Thyroid gland (tissue), 4 donors: ENCODE results near the gene SLC35B2. TPM values are rescaled to one million over a fixed set of nuclear protein-coding genes. Genes with fewer than 3 reads are reported as not detected.
A peak's percentile ranks its signal among the peaks of the same experiment; 100 is the strongest.
"Not testable (repeated sequence)": the region's sequence is repeated elsewhere in the genome, so short reads cannot be mapped to it uniquely, and the experiment has no call there.

ENCODE experiments used
- DNase-seq, 2 donors: peaks; one replicate each; pipeline ENCODE4 v3.0.0-alpha.2; 2019
- H3K27ac ChIP-seq, 3 donors: fragments of 200-600 bp; sonication (generic); 1 replicate in 2 of 3; 2 replicates in 1 of 3; pipeline ENCODE4 v1.5.1; 2016 to 2019; ENCODE audit warnings: mild to moderate bottlenecking in 1 of 3, moderate library complexity in 1 of 3
- H3K27me3 ChIP-seq: fragments of 200-600 bp; sonication (generic); one replicate; pipeline ENCODE4 v1.5.1; 2019
- H3K36me3 ChIP-seq, 2 donors: fragments of 200-600 bp; sonication (generic); one replicate each; pipeline ENCODE4 v1.5.1; 2016 to 2019
- H3K4me1 ChIP-seq, 2 donors: fragments of 200-600 bp; sonication (generic); one replicate each; pipeline ENCODE4 v1.5.1; 2017 to 2019
- H3K4me3 ChIP-seq, 3 donors: fragments of 200-600 bp; sonication (generic); replicated peaks in 1 of 3; 1 replicate in 2 of 3; 2 replicates in 1 of 3; pipeline ENCODE4 v1.5.1; 2016; ENCODE audit warnings: mild to moderate bottlenecking in 1 of 3
- H3K9me3 ChIP-seq: fragments of 200-600 bp; sonication (generic); one replicate; pipeline ENCODE4 v1.5.1; 2017
- POLR2A ChIP-seq, 2 donors: fragments of 450-650 bp; IDR thresholded peaks; one replicate each; pipeline ENCODE4 v1.6.1; 2017; ENCODE audit warnings: antibody characterized with exemption in 2 of 2, mild to moderate bottlenecking in 2 of 2, moderate library complexity in 1 of 2
- WGBS, 2 donors: methylation state at CpG; one replicate each; pipeline ENCODE4 v1.1.5; 2017; 5-methylcytosine and 5-hydroxymethylcytosine counted together
- intact Hi-C: fragments of 100-400 bp; cut with DNase I; formaldehyde crosslinking; loops from one replicate; pipeline ENCODE4 v1.15.1; 2023
- total RNA-seq, 4 donors: library from RNA; depleted of rRNA; stranded (reverse); fragments of >200 nt; gene quantifications; one replicate each; pipeline ENCODE4 v1.2.3, GENCODE V29; 2016
- TF ChIP-seq, protein P1 (sequence below), 6 experiments: fragments of 200-600 bp in 3 of 6; fragments of 450-650 bp in 3 of 6; sonication (generic) in 3 of 6; IDR thresholded peaks; one replicate each; pipeline ENCODE4 v1.5.1; 2016 to 2019; ENCODE audit warnings: antibody characterized with exemption in 6 of 6, mild to moderate bottlenecking in 2 of 6, inconsistent platforms in 1 of 6, moderate library complexity in 1 of 6

The SLC35B2 gene
- total RNA-seq, 4 donors from 2014 or later = 28.5 to 46.5 (median 41.8) TPM

DNA sequence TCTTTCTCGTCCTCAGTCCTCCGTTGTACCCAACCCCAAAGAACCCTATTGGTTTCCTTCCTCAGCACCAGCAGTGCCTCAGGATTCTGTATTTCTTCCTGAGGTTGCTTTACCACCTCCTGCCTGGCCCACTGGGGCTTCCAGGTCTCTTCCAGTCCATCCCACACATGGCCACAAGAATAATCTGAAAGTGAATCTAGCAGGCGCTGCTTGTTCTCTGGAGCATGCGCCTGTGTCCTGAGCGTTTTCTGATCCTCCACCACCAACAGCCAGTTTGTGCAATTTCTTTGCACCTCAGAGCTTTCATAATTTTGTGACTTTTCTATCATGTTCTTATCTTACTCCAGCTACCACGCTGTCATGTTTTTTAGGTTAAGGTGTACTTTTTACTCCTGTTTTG lies 22.1 kb downstream of the SLC35B2 start:
- intact Hi-C loops = loop anchor here (5.0 to 10.0 kb wide), 2 partner anchors 63 to 140 kb away; no protein-coding TSS in a partner anchor
- Histone ChIP-seq H3K27me3 (no peaks in the 10 kb centered on the region), H3K4me1 (peaks cover 31 to 40% of the 10 kb centered on the region in 2 donors), H3K4me3 (no peak overlapping the region), H3K9me3 (no peaks in the 10 kb centered on the region), H3K27ac (peak overlapping the region; percentile 82 to 89 (median 85)), H3K36me3 (peaks cover 8 to 22% of the 10 kb centered on the region in 2 donors)
- no peak for DNase-seq
- TF ChIP-seq, protein P1, sequence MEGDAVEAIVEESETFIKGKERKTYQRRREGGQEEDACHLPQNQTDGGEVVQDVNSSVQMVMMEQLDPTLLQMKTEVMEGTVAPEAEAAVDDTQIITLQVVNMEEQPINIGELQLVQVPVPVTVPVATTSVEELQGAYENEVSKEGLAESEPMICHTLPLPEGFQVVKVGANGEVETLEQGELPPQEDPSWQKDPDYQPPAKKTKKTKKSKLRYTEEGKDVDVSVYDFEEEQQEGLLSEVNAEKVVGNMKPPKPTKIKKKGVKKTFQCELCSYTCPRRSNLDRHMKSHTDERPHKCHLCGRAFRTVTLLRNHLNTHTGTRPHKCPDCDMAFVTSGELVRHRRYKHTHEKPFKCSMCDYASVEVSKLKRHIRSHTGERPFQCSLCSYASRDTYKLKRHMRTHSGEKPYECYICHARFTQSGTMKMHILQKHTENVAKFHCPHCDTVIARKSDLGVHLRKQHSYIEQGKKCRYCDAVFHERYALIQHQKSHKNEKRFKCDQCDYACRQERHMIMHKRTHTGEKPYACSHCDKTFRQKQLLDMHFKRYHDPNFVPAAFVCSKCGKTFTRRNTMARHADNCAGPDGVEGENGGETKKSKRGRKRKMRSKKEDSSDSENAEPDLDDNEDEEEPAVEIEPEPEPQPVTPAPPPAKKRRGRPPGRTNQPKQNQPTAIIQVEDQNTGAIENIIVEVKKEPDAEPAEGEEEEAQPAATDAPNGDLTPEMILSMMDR (IDR thresholded peaks at IDR 0.05) = no peak
- no peak for TF ChIP-seq POLR2A (IDR thresholded peaks at IDR 0.05)
- WGBS, 2 donors = 84 to 85% methylated on average over 6 of the region's 6 CpGs

DNA sequence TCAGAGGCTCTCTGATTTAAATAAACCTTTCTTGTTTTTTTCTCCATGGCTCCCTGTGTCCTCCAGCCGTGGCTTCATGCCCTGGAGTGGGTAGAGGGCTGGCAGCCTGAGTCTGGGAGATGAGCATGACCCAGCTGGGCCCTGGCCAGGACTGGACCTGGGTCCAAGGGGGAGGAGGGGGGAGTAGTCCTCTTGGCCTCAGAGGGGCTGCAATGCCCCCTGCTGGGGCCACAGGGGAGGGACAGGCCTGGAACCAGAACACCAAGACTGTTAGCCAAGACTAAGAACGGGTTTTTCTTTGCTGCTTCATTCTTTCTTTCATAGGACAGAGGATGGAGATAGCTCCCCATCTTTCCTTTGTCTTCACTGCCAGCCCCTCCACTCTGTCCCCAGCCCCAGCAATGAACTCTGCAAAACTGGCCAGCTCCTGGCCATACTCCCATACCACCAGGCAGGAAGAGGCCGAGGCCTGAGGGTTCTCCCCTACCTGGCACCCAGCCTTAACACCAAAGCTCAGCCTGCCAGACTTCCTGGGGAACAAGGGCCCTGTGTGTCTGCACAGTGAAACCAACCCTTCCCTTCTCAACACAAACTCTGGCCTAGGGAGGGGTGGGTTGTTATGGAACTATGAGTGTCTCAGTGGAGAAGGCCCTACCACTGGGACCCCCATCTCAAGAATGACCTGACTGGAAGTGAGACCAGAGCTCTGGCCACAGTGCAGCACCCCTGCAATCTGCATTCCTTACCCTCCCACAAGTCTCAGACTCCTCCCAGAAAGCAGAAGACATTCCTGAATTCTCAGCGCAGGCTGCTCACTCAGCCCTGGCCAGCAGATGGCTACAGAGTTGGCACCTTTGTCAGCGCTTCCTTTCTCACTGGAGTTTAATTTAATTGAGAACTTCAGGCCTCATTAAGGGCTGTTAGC lies 23.0 kb downstream of the SLC35B2 start:
- TF ChIP-seq POLR2A (IDR thresholded peaks at IDR 0.05) = peak in 1 of 2 donors; percentile 52
- TF ChIP-seq, protein P1 (IDR thresholded peaks at IDR 0.05) = peak; percentile 17 to 88 (median 68)
- peak; percentile 92 for DNase-seq
- Histone ChIP-seq H3K36me3 (peaks cover 14 to 30% of the 10 kb centered on the region in 2 donors), H3K27me3 (no peaks in the 10 kb centered on the region), H3K4me1 (peaks cover 31 to 40% of the 10 kb centered on the region in 2 donors), H3K9me3 (no peaks in the 10 kb centered on the region), H3K4me3 (no peak overlapping the region), H3K27ac (peak overlapping the region; percentile 82 to 89 (median 85))
- WGBS, 2 donors = 15 to 19% methylated on average over 4 to 5 of the region's 5 CpGs
- intact Hi-C loops = loop anchor here (5.0 to 10.0 kb wide), 2 partner anchors 62 to 140 kb away; no protein-coding TSS in a partner anchor

DNA sequence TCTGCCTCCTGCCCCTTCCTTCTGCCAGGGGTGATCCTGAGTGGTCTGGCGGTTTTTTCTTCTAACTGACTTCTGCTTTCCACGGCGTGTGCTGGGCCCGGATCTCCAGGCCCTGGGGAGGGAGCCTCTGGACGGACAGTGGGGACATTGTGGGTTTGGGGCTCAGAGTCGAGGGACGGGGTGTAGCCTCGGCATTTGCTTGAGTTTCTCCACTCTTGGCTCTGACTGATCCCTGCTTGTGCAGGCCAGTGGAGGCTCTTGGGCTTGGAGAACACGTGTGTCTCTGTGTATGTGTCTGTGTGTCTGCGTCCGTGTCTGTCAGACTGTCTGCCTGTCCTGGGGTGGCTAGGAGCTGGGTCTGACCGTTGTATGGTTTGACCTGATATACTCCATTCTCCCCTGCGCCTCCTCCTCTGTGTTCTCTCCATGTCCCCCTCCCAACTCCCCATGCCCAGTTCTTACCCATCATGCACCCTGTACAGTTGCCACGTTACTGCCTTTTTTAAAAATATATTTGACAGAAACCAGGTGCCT lies 23.7 kb downstream of the SLC35B2 start:
- no peak for DNase-seq
- TF ChIP-seq POLR2A (IDR thresholded peaks at IDR 0.05) = no peak
- TF ChIP-seq, protein P1 (IDR thresholded peaks at IDR 0.05) = no peak
- Histone ChIP-seq H3K27ac (peak overlapping the region; percentile 82 to 89 (median 85)), H3K27me3 (no peaks in the 10 kb centered on the region), H3K9me3 (no peaks in the 10 kb centered on the region), H3K4me1 (peaks cover 31 to 44% of the 10 kb centered on the region in 2 donors), H3K36me3 (peaks cover 14 to 30% of the 10 kb centered on the region in 2 donors), H3K4me3 (no peak overlapping the region)
- intact Hi-C loops = loop anchor here (10.0 kb wide), 1 partner anchor 139 kb away; no protein-coding TSS in a partner anchor
- 67 to 75% methylated on average over 14 of the region's 14 CpGs for WGBS, 2 donors

DNA sequence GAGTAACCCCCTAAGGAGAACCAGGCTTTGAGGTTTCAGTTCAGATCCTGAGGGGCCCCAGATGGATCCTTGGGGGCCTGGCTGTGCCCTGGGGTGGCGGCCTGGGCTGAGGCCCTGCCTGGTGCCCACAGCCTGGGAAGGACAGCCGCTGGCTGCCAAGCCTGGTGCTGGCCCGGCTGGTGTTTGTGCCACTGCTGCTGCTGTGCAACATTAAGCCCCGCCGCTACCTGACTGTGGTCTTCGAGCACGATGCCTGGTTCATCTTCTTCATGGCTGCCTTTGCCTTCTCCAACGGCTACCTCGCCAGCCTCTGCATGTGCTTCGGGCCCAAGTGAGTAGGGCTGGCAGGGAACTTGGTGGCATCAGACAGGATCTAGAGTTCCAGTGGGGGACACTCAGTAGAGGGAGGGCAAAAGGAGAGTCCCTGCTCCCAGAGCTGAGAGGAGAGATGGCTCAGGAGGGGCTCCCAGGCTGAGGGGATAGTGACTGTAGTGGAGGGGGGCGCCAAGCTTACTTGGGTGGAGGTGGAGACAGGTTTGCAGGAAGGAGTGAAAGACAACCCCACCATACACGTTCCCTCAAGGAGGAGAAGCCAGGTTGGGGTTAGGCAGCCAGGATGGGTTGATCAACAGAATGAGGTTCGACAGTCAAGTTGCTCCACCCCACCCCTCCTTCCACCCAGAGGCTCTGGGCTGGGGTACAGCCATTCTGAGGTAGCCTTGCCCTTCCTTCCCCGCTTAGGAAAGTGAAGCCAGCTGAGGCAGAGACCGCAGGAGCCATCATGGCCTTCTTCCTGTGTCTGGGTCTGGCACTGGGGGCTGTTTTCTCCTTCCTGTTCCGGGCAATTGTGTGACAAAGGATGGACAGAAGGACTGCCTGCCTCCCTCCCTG lies 24.4 kb downstream of the SLC35B2 start:
- Histone ChIP-seq H3K4me3 (no peak overlapping the region), H3K27ac (peak overlapping the region; percentile 82 to 89 (median 85)), H3K4me1 (peaks cover 31 to 44% of the 10 kb centered on the region in 2 donors), H3K27me3 (no peaks in the 10 kb centered on the region), H3K9me3 (no peaks in the 10 kb centered on the region), H3K36me3 (peaks cover 14 to 30% of the 10 kb centered on the region in 2 donors)
- no peak for DNase-seq
- intact Hi-C loops = loop anchor here (10.0 kb wide), 1 partner anchor 138 kb away; no protein-coding TSS in a partner anchor
- WGBS, 2 donors = 90 to 92% methylated on average over 12 to 15 of the region's 16 CpGs
- no peak for TF ChIP-seq POLR2A (IDR thresholded peaks at IDR 0.05)
- TF ChIP-seq, protein P1 (IDR thresholded peaks at IDR 0.05) = no peak

DNA sequence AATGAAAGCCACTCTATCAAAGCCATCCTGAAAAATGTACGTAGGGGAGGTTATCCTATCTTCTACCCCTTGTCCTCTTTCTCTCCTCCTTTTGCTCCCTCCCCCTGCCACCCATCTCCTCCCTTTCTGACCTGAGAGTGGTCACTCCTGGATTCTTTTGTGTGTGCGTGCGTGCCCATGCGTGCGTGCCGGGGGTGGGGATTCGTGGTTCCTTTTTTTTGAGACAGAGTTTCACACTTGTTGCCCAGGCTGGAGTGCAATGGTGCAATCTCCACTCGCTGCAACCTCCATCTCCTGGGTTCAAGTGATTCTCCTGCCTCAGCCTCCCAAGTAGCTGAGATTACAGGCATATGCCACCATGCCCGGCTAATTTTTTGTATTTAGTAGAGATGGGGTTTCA lies 25.9 kb downstream of the SLC35B2 start:
- H3K27ac ChIP-seq = peak overlapping the region in 1 of 3 donors; percentile 53
- H3K4me1 ChIP-seq = peaks cover 26 to 47% of the 10 kb centered on the region in 2 donors
- peaks cover 14 to 30% of the 10 kb centered on the region in 2 donors for H3K36me3 ChIP-seq
- intact Hi-C loops = loop anchor here (10.0 kb wide), 1 partner anchor 137 kb away; no protein-coding TSS in a partner anchor
- not testable (repeated sequence) for H3K27me3 ChIP-seq, DNase-seq, H3K4me3 ChIP-seq, H3K9me3 ChIP-seq
- 95% methylated on average over 9 of the region's 9 CpGs for WGBS, 2 donors
